ENCODE measurements around the gene LLGL2. TPM values are rescaled to one million over a fixed set of nuclear protein-coding genes. Genes with fewer than 3 reads are reported as not detected.

The LLGL2 gene
- polyA plus RNA-seq, 1 donor (not counting 4 experiments of a cell fraction or from before 2014, with no cell fraction given) = 13.8 TPM

GRCh38 chr17:75557852-75558665 is 32.6 kb downstream of the LLGL2 start:
- Histone ChIP-seq H3K4me1 (ENCODE audit: control insufficient read depth, extremely low read depth, insufficient read depth, low read length) (no peaks in the 10 kb centered on the region), H3K9ac (ENCODE audit: control insufficient read depth, extremely low read depth, insufficient read depth, low read length) (no peak overlapping the region), H3K79me2 (ENCODE audit: control insufficient read depth, insufficient read depth, low read length) (no peaks in the 10 kb centered on the region), H3K9me3 (ENCODE audit: control insufficient read depth, low read depth, low read length) (no peaks in the 10 kb centered on the region), H3K27me3 (ENCODE audit: control insufficient read depth, extremely low read depth, insufficient read depth, low read length) (no peaks in the 10 kb centered on the region), H3K4me2 (ENCODE audit: control insufficient read depth, extremely low read depth, insufficient read depth, low read depth, low read length) (no peak overlapping the region), H2AFZ (ENCODE audit: control insufficient read depth, low read length) (no peak overlapping the region), H4K20me1 (ENCODE audit: control insufficient read depth, extremely low read depth, insufficient read depth, low read length) (peaks cover 2% of the 10 kb centered on the region), H3K9me1 (ENCODE audit: control insufficient read depth, extremely low read depth, insufficient read depth, low read length) (no peaks in the 10 kb centered on the region), H3K27ac (ENCODE audit: control insufficient read depth, insufficient read depth, low read length) (no peak overlapping the region), H3K4me3 (ENCODE audit: control insufficient read depth in 2 of 3, extremely low read depth in 1 of 3, insufficient read depth in 2 of 3, low read depth in 1 of 3, low read length in 3 of 3) (no peak overlapping the region), H3K36me3 (ENCODE audit: control insufficient read depth in 2 of 2, extremely low read depth in 1 of 2, insufficient read depth in 2 of 2, low read length in 2 of 2) (peaks cover 0 to 5% of the 10 kb centered on the region in 2 experiments)
- TF ChIP-seq, protein P1, sequence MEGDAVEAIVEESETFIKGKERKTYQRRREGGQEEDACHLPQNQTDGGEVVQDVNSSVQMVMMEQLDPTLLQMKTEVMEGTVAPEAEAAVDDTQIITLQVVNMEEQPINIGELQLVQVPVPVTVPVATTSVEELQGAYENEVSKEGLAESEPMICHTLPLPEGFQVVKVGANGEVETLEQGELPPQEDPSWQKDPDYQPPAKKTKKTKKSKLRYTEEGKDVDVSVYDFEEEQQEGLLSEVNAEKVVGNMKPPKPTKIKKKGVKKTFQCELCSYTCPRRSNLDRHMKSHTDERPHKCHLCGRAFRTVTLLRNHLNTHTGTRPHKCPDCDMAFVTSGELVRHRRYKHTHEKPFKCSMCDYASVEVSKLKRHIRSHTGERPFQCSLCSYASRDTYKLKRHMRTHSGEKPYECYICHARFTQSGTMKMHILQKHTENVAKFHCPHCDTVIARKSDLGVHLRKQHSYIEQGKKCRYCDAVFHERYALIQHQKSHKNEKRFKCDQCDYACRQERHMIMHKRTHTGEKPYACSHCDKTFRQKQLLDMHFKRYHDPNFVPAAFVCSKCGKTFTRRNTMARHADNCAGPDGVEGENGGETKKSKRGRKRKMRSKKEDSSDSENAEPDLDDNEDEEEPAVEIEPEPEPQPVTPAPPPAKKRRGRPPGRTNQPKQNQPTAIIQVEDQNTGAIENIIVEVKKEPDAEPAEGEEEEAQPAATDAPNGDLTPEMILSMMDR (optimal IDR thresholded peaks at IDR 0.05 in 1 of 3, IDR thresholded peaks at IDR 0.05 in 1 of 3, conservative IDR thresholded peaks at IDR 0.05 in 1 of 3; ENCODE audit: extremely low read depth in 1 of 3, insufficient read depth in 2 of 3, low read length in 3 of 3) = no peak
- TF ChIP-seq EZH2 (IDR thresholded peaks at IDR 0.05; ENCODE audit: low read length) = no peak
- no peak for FAIRE-seq
- no peak for DNase-seq (ENCODE audit: low read depth, low spot score)
- dilution Hi-C loops (cut with MboI; ENCODE audit: extremely low pct_ligation_motif_present, low sequenced_read_pairs) = no loop called here

- dilution Hi-C loops (cut with MboI; ENCODE audit: extremely low pct_ligation_motif_present, low sequenced_read_pairs) = no loop called here
- no peaks in the 10 kb centered on the region for H3K4me1 ChIP-seq (ENCODE audit: control insufficient read depth, extremely low read depth, insufficient read depth, low read length)
- no peak for FAIRE-seq
These were observed 33.4 kb downstream of the LLGL2 start for GRCh38 chr17:75558666-75559530.

More at GRCh38 chr17:75558666-75559530, 33.4 kb downstream of the LLGL2 start:
- Histone ChIP-seq H3K4me2 (ENCODE audit: control insufficient read depth, extremely low read depth, insufficient read depth, low read depth, low read length) (no peak overlapping the region), H3K27ac (ENCODE audit: control insufficient read depth, insufficient read depth, low read length) (no peak overlapping the region), H3K79me2 (ENCODE audit: control insufficient read depth, insufficient read depth, low read length) (no peaks in the 10 kb centered on the region), H3K36me3 (ENCODE audit: control insufficient read depth in 2 of 2, extremely low read depth in 1 of 2, insufficient read depth in 2 of 2, low read length in 2 of 2) (peaks cover under 1 to 8% of the 10 kb centered on the region in 2 experiments), H3K9me3 (ENCODE audit: control insufficient read depth, low read depth, low read length) (no peaks in the 10 kb centered on the region), H3K9ac (ENCODE audit: control insufficient read depth, extremely low read depth, insufficient read depth, low read length) (no peak overlapping the region), H4K20me1 (ENCODE audit: control insufficient read depth, extremely low read depth, insufficient read depth, low read length) (peaks cover 2% of the 10 kb centered on the region), H3K4me3 (ENCODE audit: control insufficient read depth in 2 of 3, extremely low read depth in 1 of 3, insufficient read depth in 2 of 3, low read depth in 1 of 3, low read length in 3 of 3) (no peak overlapping the region), H3K27me3 (ENCODE audit: control insufficient read depth, extremely low read depth, insufficient read depth, low read length) (no peaks in the 10 kb centered on the region), H3K9me1 (ENCODE audit: control insufficient read depth, extremely low read depth, insufficient read depth, low read length) (no peaks in the 10 kb centered on the region), H2AFZ (ENCODE audit: control insufficient read depth, low read length) (no peak overlapping the region)
- TF ChIP-seq, protein P1 (optimal IDR thresholded peaks at IDR 0.05 in 1 of 3, IDR thresholded peaks at IDR 0.05 in 1 of 3, conservative IDR thresholded peaks at IDR 0.05 in 1 of 3; ENCODE audit: extremely low read depth in 1 of 3, insufficient read depth in 2 of 3, low read length in 3 of 3) = no peak
- TF ChIP-seq EZH2 (IDR thresholded peaks at IDR 0.05; ENCODE audit: low read length) = no peak
- DNase-seq (ENCODE audit: low read depth, low spot score) = no peak

Measured in keratinocyte (primary cell).